ENCODE data around the gene KCNMB2.

The KCNMB2 gene

DNA sequence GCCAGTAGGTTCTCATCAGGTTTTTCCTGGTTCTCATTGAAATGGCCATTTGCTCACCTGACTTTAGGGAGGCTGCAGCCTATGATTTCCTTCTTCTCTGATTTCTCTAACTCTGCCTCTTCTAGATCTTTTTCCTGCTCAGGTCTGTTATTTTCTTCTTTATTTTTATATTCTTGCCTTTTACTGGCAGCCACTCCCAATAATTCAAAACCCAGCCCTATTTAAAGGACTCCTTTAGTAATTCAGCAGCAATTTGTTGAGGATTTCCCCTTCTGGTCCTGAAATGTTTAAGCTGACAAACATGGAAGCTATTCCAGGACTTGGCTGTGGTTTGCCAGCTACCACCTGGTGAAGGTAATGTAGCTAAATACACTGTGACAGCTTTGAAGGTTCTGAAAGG is 333.8 kb downstream of the KCNMB2 start:
- no peak for DNase-seq (ENCODE audit: low read depth)

- DNase-seq (ENCODE audit: low read depth): no peak
Measured at GRCh38 chr3:178875157-178875556, 338.9 kb downstream of the KCNMB2 start.

DNA sequence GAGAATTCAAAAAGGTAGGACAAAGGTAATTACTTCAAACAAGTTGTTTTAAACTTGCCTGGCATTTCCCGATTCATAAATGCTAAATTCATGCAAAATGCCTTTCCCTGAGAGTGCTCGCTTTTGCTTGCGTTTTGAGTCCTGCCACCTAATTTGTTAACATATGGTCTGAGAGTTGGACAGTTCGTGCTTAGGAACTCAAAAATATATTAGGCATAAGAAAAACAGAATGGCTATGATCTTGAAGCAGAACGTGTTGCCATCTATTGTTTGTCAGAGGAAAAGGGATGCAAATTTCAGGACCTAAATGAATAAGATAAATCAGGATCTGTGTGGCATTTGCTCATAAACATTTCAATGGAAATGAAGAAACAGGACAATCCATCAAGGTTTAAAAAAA is 339.6 kb downstream of the KCNMB2 start:
- no peak for DNase-seq (ENCODE audit: low read depth)

DNA sequence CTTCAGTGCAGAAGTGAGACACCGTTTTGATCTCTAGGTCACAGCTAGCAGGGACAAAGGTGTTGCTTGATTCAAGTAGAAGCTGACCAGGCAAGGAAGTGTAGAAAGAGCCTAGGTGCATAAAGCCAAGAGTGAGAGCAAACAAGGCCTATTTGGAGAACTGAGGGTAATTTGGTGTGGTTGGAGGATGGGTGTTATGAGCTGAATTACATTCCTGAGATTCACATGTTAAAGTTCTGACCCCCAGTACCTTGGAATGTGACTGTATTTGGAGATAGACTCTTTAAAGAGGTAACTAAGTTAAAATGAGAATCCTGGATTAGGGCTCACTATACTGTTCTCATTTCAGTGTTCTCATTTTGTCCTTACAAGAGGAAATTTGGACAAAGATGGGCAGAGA is 344.0 kb downstream of the KCNMB2 start:
- no peak for DNase-seq (ENCODE audit: low read depth)

All from activated gamma-delta T cell treated with anti-CD3 and anti-CD28 coated beads, Interleukin-2, amount 50 U/mL, for 16 hours (primary cell).